GM23338 (cell line): ENCODE data around the gene PMM1.

ENCODE experiments used
- CREB1 ChIP-seq: fragments of 250-450 bp; sonication (Bioruptor Pico); IDR thresholded peaks from 2 replicates; pipeline ENCODE4 v1.5.0; 2020; ENCODE audit warnings: low read depth, mild to moderate bottlenecking, moderate library complexity
- EZH2 ChIP-seq: fragments of 200-600 bp; sonication (generic); IDR thresholded peaks from one replicate; pipeline ENCODE4 v1.8.0; 2017; ENCODE audit warnings: antibody characterized with exemption, mild to moderate bottlenecking, low read depth; ENCODE audit not compliant: unreplicated experiment
- EZH2phosphoT487 ChIP-seq: fragments of 200-600 bp; sonication (generic); IDR thresholded peaks from one replicate; pipeline ENCODE4 v1.8.1; 2018; ENCODE audit warnings: antibody characterized with exemption; ENCODE audit not compliant: unreplicated experiment
- JUNB ChIP-seq: IDR thresholded peaks from one replicate; pipeline ENCODE4 v1.6.1; 2016; ENCODE audit warnings: antibody characterized with exemption; ENCODE audit not compliant: unreplicated experiment
- NANOG ChIP-seq: IDR thresholded peaks from 2 replicates; pipeline ENCODE4 v1.6.1; 2016; ENCODE audit warnings: antibody characterized with exemption, borderline replicate concordance
- POLR2AphosphoS5 ChIP-seq: IDR thresholded peaks from 2 replicates; pipeline ENCODE4 v1.6.1; 2016; ENCODE audit warnings: antibody characterized with exemption, low read depth
- STAT1 ChIP-seq: IDR thresholded peaks from one replicate; pipeline ENCODE4 v1.6.1; 2016; ENCODE audit warnings: antibody characterized with exemption; ENCODE audit not compliant: unreplicated experiment
- ZNF114 ChIP-seq: fragments of 250-450 bp; sonication (Bioruptor Pico); IDR thresholded peaks from 2 replicates; pipeline ENCODE4 v1.5.0; 2020; ENCODE audit warnings: mild to moderate bottlenecking, moderate library complexity
- ZNF331 ChIP-seq: fragments of 250-450 bp; sonication (Bioruptor Pico); IDR thresholded peaks from 2 replicates; pipeline ENCODE4 v1.5.0; 2020; ENCODE audit warnings: low read depth, mild to moderate bottlenecking, moderate library complexity
- TF ChIP-seq, protein P1 (sequence below), 2 experiments: fragments of 200-600 bp in 1 of 2; sonication (generic) in 1 of 2; conservative IDR thresholded peaks; 2 replicates each; pipeline versions ENCODE4 v1.5.1 to v1.6.1; 2016 to 2017; ENCODE audit warnings: antibody characterized with exemption in 2 of 2, low read depth in 2 of 2, mild to moderate bottlenecking in 2 of 2, moderate library complexity in 1 of 2
- TF ChIP-seq, protein P2 (sequence below): IDR thresholded peaks from 2 replicates; pipeline ENCODE4 v1.6.1; 2016; ENCODE audit warnings: antibody characterized with exemption
- TF ChIP-seq, protein P3 (sequence below): IDR thresholded peaks from one replicate; pipeline ENCODE4 v1.6.1; 2018; ENCODE audit warnings: antibody characterized with exemption; ENCODE audit not compliant: unreplicated experiment
- TF ChIP-seq, protein P4 (sequence below): fragments of 250-450 bp; sonication (Bioruptor Pico); IDR thresholded peaks from 2 replicates; pipeline ENCODE4 v1.5.0; 2020; ENCODE audit warnings: mild to moderate bottlenecking, moderate library complexity

DNA sequence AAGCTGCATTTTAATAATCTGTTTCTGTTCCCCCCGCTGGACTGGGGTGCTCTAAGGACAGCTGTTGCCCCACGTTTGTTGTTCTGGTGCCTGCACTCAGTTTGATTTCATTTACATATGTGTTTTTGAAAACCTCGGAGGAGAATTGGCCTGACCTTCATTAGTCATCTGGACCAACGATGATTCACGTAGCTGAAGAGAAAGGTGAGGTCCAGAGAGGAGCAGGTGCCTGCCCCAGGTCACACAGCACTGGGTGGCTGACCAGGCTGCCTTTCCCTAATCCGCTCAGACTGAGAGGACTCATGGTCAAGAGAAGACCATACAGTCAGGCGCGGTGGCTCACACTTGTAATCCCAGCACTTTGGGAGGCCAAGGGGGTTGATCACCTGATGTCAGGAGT, 25.1 kb downstream of the PMM1 start:
- TF ChIP-seq, protein P1, sequence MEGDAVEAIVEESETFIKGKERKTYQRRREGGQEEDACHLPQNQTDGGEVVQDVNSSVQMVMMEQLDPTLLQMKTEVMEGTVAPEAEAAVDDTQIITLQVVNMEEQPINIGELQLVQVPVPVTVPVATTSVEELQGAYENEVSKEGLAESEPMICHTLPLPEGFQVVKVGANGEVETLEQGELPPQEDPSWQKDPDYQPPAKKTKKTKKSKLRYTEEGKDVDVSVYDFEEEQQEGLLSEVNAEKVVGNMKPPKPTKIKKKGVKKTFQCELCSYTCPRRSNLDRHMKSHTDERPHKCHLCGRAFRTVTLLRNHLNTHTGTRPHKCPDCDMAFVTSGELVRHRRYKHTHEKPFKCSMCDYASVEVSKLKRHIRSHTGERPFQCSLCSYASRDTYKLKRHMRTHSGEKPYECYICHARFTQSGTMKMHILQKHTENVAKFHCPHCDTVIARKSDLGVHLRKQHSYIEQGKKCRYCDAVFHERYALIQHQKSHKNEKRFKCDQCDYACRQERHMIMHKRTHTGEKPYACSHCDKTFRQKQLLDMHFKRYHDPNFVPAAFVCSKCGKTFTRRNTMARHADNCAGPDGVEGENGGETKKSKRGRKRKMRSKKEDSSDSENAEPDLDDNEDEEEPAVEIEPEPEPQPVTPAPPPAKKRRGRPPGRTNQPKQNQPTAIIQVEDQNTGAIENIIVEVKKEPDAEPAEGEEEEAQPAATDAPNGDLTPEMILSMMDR (conservative IDR thresholded peaks at IDR 0.05; ENCODE audit: low read depth in 2 of 2): no peak
- TF ChIP-seq, protein P2, sequence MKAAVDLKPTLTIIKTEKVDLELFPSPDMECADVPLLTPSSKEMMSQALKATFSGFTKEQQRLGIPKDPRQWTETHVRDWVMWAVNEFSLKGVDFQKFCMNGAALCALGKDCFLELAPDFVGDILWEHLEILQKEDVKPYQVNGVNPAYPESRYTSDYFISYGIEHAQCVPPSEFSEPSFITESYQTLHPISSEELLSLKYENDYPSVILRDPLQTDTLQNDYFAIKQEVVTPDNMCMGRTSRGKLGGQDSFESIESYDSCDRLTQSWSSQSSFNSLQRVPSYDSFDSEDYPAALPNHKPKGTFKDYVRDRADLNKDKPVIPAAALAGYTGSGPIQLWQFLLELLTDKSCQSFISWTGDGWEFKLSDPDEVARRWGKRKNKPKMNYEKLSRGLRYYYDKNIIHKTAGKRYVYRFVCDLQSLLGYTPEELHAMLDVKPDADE: no peak
- TF ChIP-seq ZNF114 (CRISPR knock-in tag) (no peak), POLR2AphosphoS5 (no peak), EZH2 (no peak), EZH2phosphoT487 (no peak), ZNF331 (CRISPR knock-in tag) (no peak), NANOG (no peak), CREB1 (no peak), STAT1 (no peak), JUNB (no peak)
- TF ChIP-seq, protein P3, sequence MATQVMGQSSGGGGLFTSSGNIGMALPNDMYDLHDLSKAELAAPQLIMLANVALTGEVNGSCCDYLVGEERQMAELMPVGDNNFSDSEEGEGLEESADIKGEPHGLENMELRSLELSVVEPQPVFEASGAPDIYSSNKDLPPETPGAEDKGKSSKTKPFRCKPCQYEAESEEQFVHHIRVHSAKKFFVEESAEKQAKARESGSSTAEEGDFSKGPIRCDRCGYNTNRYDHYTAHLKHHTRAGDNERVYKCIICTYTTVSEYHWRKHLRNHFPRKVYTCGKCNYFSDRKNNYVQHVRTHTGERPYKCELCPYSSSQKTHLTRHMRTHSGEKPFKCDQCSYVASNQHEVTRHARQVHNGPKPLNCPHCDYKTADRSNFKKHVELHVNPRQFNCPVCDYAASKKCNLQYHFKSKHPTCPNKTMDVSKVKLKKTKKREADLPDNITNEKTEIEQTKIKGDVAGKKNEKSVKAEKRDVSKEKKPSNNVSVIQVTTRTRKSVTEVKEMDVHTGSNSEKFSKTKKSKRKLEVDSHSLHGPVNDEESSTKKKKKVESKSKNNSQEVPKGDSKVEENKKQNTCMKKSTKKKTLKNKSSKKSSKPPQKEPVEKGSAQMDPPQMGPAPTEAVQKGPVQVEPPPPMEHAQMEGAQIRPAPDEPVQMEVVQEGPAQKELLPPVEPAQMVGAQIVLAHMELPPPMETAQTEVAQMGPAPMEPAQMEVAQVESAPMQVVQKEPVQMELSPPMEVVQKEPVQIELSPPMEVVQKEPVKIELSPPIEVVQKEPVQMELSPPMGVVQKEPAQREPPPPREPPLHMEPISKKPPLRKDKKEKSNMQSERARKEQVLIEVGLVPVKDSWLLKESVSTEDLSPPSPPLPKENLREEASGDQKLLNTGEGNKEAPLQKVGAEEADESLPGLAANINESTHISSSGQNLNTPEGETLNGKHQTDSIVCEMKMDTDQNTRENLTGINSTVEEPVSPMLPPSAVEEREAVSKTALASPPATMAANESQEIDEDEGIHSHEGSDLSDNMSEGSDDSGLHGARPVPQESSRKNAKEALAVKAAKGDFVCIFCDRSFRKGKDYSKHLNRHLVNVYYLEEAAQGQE: no peak
- TF ChIP-seq, protein P4, sequence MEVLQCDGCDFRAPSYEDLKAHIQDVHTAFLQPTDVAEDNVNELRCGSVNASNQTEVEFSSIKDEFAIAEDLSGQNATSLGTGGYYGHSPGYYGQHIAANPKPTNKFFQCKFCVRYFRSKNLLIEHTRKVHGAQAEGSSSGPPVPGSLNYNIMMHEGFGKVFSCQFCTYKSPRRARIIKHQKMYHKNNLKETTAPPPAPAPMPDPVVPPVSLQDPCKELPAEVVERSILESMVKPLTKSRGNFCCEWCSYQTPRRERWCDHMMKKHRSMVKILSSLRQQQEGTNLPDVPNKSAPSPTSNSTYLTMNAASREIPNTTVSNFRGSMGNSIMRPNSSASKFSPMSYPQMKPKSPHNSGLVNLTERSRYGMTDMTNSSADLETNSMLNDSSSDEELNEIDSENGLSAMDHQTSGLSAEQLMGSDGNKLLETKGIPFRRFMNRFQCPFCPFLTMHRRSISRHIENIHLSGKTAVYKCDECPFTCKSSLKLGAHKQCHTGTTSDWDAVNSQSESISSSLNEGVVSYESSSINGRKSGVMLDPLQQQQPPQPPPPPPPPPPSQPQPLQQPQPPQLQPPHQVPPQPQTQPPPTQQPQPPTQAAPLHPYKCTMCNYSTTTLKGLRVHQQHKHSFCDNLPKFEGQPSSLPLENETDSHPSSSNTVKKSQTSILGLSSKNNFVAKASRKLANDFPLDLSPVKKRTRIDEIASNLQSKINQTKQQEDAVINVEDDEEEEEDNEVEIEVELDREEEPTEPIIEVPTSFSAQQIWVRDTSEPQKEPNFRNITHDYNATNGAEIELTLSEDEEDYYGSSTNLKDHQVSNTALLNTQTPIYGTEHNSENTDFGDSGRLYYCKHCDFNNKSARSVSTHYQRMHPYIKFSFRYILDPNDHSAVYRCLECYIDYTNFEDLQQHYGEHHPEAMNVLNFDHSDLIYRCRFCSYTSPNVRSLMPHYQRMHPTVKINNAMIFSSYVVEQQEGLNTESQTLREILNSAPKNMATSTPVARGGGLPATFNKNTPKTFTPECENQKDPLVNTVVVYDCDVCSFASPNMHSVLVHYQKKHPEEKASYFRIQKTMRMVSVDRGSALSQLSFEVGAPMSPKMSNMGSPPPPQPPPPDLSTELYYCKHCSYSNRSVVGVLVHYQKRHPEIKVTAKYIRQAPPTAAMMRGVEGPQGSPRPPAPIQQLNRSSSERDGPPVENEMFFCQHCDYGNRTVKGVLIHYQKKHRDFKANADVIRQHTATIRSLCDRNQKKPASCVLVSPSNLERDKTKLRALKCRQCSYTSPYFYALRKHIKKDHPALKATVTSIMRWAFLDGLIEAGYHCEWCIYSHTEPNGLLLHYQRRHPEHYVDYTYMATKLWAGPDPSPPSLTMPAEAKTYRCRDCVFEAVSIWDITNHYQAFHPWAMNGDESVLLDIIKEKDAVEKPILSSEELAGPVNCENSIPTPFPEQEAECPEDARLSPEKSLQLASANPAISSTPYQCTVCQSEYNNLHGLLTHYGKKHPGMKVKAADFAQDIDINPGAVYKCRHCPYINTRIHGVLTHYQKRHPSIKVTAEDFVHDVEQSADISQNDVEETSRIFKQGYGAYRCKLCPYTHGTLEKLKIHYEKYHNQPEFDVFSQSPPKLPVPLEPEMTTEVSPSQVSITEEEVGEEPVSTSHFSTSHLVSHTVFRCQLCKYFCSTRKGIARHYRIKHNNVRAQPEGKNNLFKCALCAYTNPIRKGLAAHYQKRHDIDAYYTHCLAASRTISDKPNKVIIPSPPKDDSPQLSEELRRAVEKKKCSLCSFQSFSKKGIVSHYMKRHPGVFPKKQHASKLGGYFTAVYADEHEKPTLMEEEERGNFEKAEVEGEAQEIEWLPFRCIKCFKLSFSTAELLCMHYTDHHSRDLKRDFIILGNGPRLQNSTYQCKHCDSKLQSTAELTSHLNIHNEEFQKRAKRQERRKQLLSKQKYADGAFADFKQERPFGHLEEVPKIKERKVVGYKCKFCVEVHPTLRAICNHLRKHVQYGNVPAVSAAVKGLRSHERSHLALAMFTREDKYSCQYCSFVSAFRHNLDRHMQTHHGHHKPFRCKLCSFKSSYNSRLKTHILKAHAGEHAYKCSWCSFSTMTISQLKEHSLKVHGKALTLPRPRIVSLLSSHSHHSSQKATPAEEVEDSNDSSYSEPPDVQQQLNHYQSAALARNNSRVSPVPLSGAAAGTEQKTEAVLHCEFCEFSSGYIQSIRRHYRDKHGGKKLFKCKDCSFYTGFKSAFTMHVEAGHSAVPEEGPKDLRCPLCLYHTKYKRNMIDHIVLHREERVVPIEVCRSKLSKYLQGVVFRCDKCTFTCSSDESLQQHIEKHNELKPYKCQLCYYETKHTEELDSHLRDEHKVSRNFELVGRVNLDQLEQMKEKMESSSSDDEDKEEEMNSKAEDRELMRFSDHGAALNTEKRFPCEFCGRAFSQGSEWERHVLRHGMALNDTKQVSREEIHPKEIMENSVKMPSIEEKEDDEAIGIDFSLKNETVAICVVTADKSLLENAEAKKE (CRISPR knock-in tag): no peak
